Measurements from ENCODE around the gene USP19.

USP19 gene

DNA sequence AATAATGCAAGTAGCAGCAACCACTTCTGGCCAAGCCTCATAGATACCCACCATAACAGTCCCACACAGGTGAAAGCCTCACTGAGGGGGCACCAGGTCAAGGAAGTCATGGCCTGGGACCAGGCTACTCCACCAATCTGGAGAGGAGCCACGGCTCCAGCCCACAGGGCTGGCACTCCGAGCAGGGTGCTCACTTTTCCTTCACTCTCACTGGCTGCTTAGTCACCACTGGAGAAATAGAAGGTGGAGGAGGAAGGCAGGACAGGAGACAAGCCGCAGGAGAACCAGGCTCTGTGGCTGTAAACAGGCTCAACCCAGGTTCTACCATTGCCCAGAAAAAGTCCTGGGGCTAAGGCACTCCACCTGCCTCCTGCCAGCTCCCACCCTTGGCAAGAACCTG is 1.2 kb downstream of the USP19 start:
- Histone ChIP-seq H3K9ac (peak overlapping the region; percentile 28), H3K36me3 (ENCODE audit: control insufficient read depth, insufficient read depth, low read length) (no peaks in the 10 kb centered on the region)
- TF ChIP-seq, protein P1, sequence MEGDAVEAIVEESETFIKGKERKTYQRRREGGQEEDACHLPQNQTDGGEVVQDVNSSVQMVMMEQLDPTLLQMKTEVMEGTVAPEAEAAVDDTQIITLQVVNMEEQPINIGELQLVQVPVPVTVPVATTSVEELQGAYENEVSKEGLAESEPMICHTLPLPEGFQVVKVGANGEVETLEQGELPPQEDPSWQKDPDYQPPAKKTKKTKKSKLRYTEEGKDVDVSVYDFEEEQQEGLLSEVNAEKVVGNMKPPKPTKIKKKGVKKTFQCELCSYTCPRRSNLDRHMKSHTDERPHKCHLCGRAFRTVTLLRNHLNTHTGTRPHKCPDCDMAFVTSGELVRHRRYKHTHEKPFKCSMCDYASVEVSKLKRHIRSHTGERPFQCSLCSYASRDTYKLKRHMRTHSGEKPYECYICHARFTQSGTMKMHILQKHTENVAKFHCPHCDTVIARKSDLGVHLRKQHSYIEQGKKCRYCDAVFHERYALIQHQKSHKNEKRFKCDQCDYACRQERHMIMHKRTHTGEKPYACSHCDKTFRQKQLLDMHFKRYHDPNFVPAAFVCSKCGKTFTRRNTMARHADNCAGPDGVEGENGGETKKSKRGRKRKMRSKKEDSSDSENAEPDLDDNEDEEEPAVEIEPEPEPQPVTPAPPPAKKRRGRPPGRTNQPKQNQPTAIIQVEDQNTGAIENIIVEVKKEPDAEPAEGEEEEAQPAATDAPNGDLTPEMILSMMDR (IDR thresholded peaks at IDR 0.05): no peak

DNA sequence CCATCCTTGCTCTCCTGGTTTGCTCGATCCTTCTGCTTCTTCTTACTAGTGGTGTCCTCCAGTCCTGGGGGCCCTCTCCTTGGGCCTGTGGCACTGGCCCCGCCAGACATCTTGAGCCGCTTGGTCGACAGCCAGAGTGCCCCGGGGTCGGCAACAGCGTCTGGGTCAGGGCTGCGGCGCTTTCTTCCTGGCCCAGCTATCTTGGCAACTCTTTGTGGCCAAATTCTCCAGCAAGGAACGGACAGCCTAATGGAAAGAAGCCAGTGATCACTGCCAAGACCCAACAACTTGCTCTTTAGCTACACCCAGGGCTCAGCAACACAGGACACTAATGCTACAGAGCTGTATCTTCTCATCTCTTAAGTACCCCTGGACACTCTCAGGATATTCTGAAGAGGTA is 1.6 kb downstream of the USP19 start:
- TF ChIP-seq, protein P1 (IDR thresholded peaks at IDR 0.05): no peak
- H3K9ac ChIP-seq: no peak overlapping the region
- H3K79me2 ChIP-seq: peaks cover 38% of the 10 kb centered on the region
- peaks cover 15% of the 10 kb centered on the region for H3K4me1 ChIP-seq
- no peaks in the 10 kb centered on the region for H3K9me3 ChIP-seq (ENCODE audit: control insufficient read depth, low read length)
- no peak overlapping the region for H2AFZ ChIP-seq
- no peak overlapping the region for H3K4me3 ChIP-seq (ENCODE audit: low read depth, low read length)
- H3K36me3 ChIP-seq (ENCODE audit: control insufficient read depth, insufficient read depth, low read length): no peaks in the 10 kb centered on the region
- H3K4me2 ChIP-seq (ENCODE audit: low read length): no peak overlapping the region
- H3K27ac ChIP-seq: peak overlapping the region; percentile 91
- H3K27me3 ChIP-seq (ENCODE audit: control insufficient read depth, insufficient read depth, low read length): no peaks in the 10 kb centered on the region

More for the DNA sequence above, 1.2 kb downstream of the USP19 start:
- peaks cover 37% of the 10 kb centered on the region for H3K79me2 ChIP-seq
- peaks cover 15% of the 10 kb centered on the region for H3K4me1 ChIP-seq
- no peak overlapping the region for H2AFZ ChIP-seq
- peak overlapping the region; percentile 80 for H3K4me3 ChIP-seq (ENCODE audit: low read depth, low read length)
- no peaks in the 10 kb centered on the region for H3K27me3 ChIP-seq (ENCODE audit: control insufficient read depth, insufficient read depth, low read length)
- H3K4me2 ChIP-seq (ENCODE audit: low read length): peak overlapping the region; percentile 78
- H3K27ac ChIP-seq: peak overlapping the region; percentile 91
- H3K9me3 ChIP-seq (ENCODE audit: control insufficient read depth, low read length): no peaks in the 10 kb centered on the region

DNA sequence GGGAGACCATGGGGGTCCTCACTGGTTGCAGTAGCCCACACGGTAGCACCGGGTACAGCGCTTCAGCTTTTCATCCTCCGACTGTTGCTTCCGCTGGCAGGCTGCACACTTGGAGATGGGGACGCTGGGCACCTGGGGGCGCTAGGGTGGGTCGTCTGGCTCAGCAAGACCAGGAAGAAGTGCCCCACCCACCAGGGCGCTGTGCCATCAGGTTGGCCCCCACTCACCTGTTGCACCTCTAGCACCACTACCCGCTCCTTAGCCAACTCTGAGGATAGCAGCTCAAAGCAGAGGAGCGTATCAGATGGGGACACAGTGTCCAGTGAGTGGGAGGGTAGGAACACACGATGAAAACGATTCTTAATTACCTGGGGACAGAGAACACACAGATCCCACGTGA is 8.4 kb downstream of the USP19 start:
- H3K27ac ChIP-seq: no peak overlapping the region
- H3K79me2 ChIP-seq: peaks cover 15% of the 10 kb centered on the region
- no peaks in the 10 kb centered on the region for H3K4me1 ChIP-seq
- H3K27me3 ChIP-seq (ENCODE audit: control insufficient read depth, insufficient read depth, low read length): no peaks in the 10 kb centered on the region
- no peak overlapping the region for H3K4me2 ChIP-seq (ENCODE audit: low read length)
- TF ChIP-seq, protein P1 (IDR thresholded peaks at IDR 0.05): no peak
- no peak overlapping the region for H2AFZ ChIP-seq
- H3K9ac ChIP-seq: no peak overlapping the region
- no peaks in the 10 kb centered on the region for H3K36me3 ChIP-seq (ENCODE audit: control insufficient read depth, insufficient read depth, low read length)
- H3K9me3 ChIP-seq (ENCODE audit: control insufficient read depth, low read length): no peaks in the 10 kb centered on the region
- no peak overlapping the region for H3K4me3 ChIP-seq (ENCODE audit: low read depth, low read length)

DNA sequence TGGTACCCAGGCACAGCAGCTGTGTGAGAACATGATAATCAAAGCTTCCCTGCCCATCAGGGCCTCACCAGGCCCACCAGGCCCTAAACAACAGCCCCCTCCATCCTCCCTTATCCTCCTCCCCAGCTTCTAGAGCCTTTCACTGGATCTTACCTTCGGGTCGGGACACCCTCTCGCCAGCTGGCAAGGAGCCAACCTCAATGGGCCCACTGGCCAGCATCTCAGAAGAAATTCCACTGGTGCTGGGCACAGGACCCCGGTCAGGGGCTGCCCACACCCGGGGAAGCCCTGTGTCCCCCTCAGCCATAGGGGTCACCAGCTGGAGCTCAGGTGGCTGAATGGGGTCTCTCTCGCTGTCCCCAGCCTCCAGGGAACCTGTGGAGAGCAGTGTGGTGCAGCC is 9.3 kb downstream of the USP19 start:
- TF ChIP-seq, protein P1 (IDR thresholded peaks at IDR 0.05): no peak
- Histone ChIP-seq H3K9ac (no peak overlapping the region), H3K4me2 (ENCODE audit: low read length) (no peak overlapping the region), H3K4me3 (ENCODE audit: low read depth, low read length) (no peak overlapping the region), H3K27me3 (ENCODE audit: control insufficient read depth, insufficient read depth, low read length) (no peaks in the 10 kb centered on the region), H3K9me3 (ENCODE audit: control insufficient read depth, low read length) (no peaks in the 10 kb centered on the region), H3K79me2 (peaks cover 7% of the 10 kb centered on the region), H2AFZ (no peak overlapping the region), H3K4me1 (no peaks in the 10 kb centered on the region), H3K27ac (no peak overlapping the region), H3K36me3 (ENCODE audit: control insufficient read depth, insufficient read depth, low read length) (no peaks in the 10 kb centered on the region)

DNA sequence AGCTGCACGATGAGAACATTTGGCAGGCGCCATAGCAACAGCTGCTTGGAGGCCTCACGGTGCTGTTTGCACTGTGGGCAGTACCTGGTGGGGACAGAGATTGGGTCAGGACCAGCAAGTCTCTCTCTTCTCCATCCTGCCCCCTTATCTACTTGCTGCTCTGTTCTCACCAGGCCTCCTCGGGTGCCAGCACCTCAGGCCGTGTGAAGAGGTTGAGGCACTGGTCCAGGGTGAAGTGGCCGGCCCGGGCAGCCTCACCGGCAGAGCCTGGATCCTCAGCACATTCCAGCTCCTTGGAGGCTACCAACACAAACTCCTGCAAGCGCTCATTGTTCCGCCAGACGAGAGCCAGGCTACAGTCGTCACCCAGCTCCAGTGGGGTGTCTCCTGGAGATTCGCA is 9.8 kb downstream of the USP19 start:
- H3K4me1 ChIP-seq: no peaks in the 10 kb centered on the region
- peaks cover 5% of the 10 kb centered on the region for H3K79me2 ChIP-seq
- H3K4me3 ChIP-seq (ENCODE audit: low read depth, low read length): no peak overlapping the region
- H3K27me3 ChIP-seq (ENCODE audit: control insufficient read depth, insufficient read depth, low read length): no peaks in the 10 kb centered on the region
- no peak overlapping the region for H3K4me2 ChIP-seq (ENCODE audit: low read length)
- TF ChIP-seq, protein P1 (IDR thresholded peaks at IDR 0.05): no peak
- no peak overlapping the region for H2AFZ ChIP-seq
- no peak overlapping the region for H3K9ac ChIP-seq
- H3K36me3 ChIP-seq (ENCODE audit: control insufficient read depth, insufficient read depth, low read length): no peaks in the 10 kb centered on the region
- H3K27ac ChIP-seq: no peak overlapping the region
- H3K9me3 ChIP-seq (ENCODE audit: control insufficient read depth, low read length): no peaks in the 10 kb centered on the region

Measured in parathyroid adenoma (tissue), 2 donors.